ENCODE data around the gene RAMAC. TPM values are rescaled to one million over a fixed set of nuclear protein-coding genes. Genes with fewer than 3 reads are reported as not detected.
A peak's percentile ranks its signal among the peaks of the same experiment; 100 is the strongest.
"Not testable (repeated sequence)": the region's sequence is repeated elsewhere in the genome, so short reads cannot be mapped to it uniquely, and the experiment has no call there.

RAMAC gene
- polyA plus RNA-seq, 2 of the 4 experiments (the other 2 are of a cell fraction), result 38.9 to 68.1 TPM

DNA sequence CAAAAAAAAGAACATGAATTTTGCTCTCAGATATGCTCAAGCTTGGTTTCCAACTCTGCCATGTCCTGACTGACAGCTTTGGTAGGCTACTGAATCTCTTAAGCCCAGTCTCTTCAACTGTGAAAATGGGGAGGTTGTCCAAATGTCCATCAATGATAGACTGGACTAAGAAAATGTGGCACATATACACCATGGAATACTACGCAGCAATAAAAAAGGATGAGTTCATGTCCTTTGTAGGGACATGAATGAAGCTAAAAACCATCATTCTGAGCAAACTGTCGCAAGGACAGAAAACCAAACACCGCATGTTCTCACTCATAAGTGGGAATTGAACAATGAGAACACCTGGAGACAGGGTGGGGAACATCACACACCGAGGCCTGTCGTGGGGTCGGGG is 46.3 kb upstream of the RAMAC start:
- WGBS (ENCODE audit: missing lambda C conversion rate), result 49% methylated on average over 6 of the region's 6 CpGs
- peaks cover 18% of the 10 kb centered on the region for H3K4me1 ChIP-seq
- POLR2A ChIA-PET; H3K27ac ChIP-seq; H3K4me2 ChIP-seq; DNase-seq (ENCODE audit: low read depth in 1 of 2, low spot score in 1 of 2); H3K9me3 ChIP-seq; FAIRE-seq; ATAC-seq; H3K4me3 ChIP-seq: not testable (repeated sequence)
- CTCF ChIA-PET, result interaction anchor here (1.1 to 1.3 kb wide), 3 partner anchors 10 to 60 kb away, joined by 3 to 5 read pairs (median 3); no protein-coding TSS in a partner anchor

DNA sequence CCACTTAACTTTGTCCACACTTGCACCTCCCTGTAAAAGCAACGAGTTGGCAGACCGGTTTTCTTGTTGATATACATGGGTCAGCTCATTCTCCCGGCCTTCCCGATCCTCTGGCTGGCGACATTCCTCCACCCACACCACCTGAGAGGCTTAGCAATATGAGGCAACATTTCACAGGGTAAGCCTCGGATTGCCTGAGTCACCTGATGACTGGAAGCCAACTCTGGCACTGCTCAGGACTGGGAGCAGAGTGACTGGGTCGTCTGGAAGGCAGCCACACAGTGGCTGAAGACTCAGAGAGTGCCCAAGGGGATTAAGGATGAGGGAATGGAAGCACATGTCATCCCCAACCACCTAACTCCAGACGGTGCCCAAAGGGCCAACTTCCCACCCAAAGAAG is 43.3 kb upstream of the RAMAC start:
- ATAC-seq (peak; percentile 64 to 84), FAIRE-seq (no peak)

DNA sequence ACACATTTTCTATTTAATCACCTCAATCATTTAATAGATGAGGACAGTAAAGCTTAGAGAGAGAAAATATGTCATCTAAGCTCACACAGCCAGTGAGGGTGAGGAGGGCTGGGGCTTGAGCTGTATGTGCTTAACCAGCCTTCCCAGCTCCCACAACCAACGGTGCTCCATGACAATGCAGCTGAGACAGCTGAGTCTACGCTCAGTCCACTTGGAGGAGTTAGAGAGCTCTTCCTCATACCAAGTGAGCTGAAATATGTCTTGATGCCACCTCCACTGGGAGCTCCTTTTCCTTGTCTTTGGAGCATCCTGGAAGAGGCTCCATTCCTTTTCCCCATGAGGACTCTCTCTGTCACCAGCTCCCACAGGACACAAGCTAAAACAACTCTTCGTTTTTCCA is 42.8 kb upstream of the RAMAC start:
- peak overlapping the region; percentile 22; the same call in 1 of the 3 replicates for H3K4me2 ChIP-seq

More for the DNA sequence above, 43.3 kb upstream of the RAMAC start:
- Histone ChIP-seq H3K4me1 (peaks cover 10% of the 10 kb centered on the region; the same call in 2 of the 3 replicates), H3K4me3 (no peak overlapping the region), H3K4me2 (peak overlapping the region; percentile 22; the same call in 1 of the 3 replicates), H3K9me3 (no peaks in the 10 kb centered on the region), H3K27ac (no peak overlapping the region)
- CTCF ChIA-PET, result interaction anchor here (1.6 to 2.0 kb wide), 3 partner anchors 16 to 72 kb away, joined by 3 to 12 read pairs (median 3); no protein-coding TSS in a partner anchor
- 24% methylated on average over 8 of the region's 8 CpGs for WGBS (ENCODE audit: missing lambda C conversion rate)
- TF ChIP-seq, protein P1, sequence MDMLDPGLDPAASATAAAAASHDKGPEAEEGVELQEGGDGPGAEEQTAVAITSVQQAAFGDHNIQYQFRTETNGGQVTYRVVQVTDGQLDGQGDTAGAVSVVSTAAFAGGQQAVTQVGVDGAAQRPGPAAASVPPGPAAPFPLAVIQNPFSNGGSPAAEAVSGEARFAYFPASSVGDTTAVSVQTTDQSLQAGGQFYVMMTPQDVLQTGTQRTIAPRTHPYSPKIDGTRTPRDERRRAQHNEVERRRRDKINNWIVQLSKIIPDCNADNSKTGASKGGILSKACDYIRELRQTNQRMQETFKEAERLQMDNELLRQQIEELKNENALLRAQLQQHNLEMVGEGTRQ (IDR thresholded peaks at IDR 0.05), result no peak
- TF ChIP-seq CEBPB (IDR thresholded peaks at IDR 0.05) (no peak), RNF2 (IDR thresholded peaks at IDR 0.05; ENCODE audit: borderline replicate concordance, low read depth) (no peak), TFCP2L1 (CRISPR knock-in tag; IDR thresholded peaks at IDR 0.05) (no peak), FOXS1 (CRISPR knock-in tag; IDR thresholded peaks at IDR 0.05) (no peak), POLR2A (IDR thresholded peaks at IDR 0.05; ENCODE audit: low read length) (no peak), CHD2 (IDR thresholded peaks at IDR 0.05; ENCODE audit: low read length, partially characterized antibody) (no peak), SMC3 (IDR thresholded peaks at IDR 0.05) (no peak), KDM5A (IDR thresholded peaks at IDR 0.05) (no peak), EP300 (IDR thresholded peaks at IDR 0.05) (no peak), CBX2 (IDR thresholded peaks at IDR 0.05; ENCODE audit: borderline replicate concordance, low read depth) (no peak), CHD4 (IDR thresholded peaks at IDR 0.05; ENCODE audit: borderline replicate concordance) (no peak), NFE2L2 (conservative IDR thresholded peaks at IDR 0.05; ENCODE audit: low read length) (no peak), MAFK (IDR thresholded peaks at IDR 0.05; ENCODE audit: partially characterized antibody) (no peak), MYC (IDR thresholded peaks at IDR 0.05; ENCODE audit: borderline replicate concordance, low read length) (no peak), CBX8 (IDR thresholded peaks at IDR 0.05) (no peak), HDAC2 (IDR thresholded peaks at IDR 0.05) (no peak), RAD21 (conservative IDR thresholded peaks at IDR 0.05 in 1 of 2, IDR thresholded peaks at IDR 0.05 in 1 of 2) (no peak)
- TF ChIP-seq, protein P2, sequence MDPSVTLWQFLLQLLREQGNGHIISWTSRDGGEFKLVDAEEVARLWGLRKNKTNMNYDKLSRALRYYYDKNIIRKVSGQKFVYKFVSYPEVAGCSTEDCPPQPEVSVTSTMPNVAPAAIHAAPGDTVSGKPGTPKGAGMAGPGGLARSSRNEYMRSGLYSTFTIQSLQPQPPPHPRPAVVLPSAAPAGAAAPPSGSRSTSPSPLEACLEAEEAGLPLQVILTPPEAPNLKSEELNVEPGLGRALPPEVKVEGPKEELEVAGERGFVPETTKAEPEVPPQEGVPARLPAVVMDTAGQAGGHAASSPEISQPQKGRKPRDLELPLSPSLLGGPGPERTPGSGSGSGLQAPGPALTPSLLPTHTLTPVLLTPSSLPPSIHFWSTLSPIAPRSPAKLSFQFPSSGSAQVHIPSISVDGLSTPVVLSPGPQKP (IDR thresholded peaks at IDR 0.05; ENCODE audit: low read depth, low read length), result no peak
- TF ChIP-seq, protein P3, sequence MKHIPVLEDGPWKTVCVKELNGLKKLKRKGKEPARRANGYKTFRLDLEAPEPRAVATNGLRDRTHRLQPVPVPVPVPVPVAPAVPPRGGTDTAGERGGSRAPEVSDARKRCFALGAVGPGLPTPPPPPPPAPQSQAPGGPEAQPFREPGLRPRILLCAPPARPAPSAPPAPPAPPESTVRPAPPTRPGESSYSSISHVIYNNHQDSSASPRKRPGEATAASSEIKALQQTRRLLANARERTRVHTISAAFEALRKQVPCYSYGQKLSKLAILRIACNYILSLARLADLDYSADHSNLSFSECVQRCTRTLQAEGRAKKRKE (CRISPR knock-in tag; IDR thresholded peaks at IDR 0.05; ENCODE audit: low read depth), result no peak
- POLR2A ChIA-PET, result interaction anchor here (0.6 to 0.8 kb wide), 2 partner anchors 12 to 43 kb away, joined by 3 to 4 read pairs; partner anchors contain the start of gene RAMAC
- DNase-seq (ENCODE audit: low read depth in 1 of 2, low spot score in 1 of 2), result peak; percentile 33 to 43

More for the DNA sequence above, 42.8 kb upstream of the RAMAC start:
- WGBS (ENCODE audit: missing lambda C conversion rate), result 54% methylated on average over 3 of the region's 3 CpGs
- Histone ChIP-seq H3K4me3 (no peak overlapping the region), H3K27ac (no peak overlapping the region), H3K4me1 (peaks cover 10% of the 10 kb centered on the region; the same call in 2 of the 3 replicates), H3K9me3 (no peaks in the 10 kb centered on the region)
- ChIA-PET CTCF (interaction anchor here (1.0 to 2.0 kb wide), 5 partner anchors 12 to 413 kb away, joined by 3 to 12 read pairs (median 4); no protein-coding TSS in a partner anchor), POLR2A (interaction anchor here (0.8 kb wide), 1 partner anchor 43 kb away, joined by 4 read pairs; the partner anchor contains the start of gene RAMAC)
- DNase-seq (ENCODE audit: low read depth in 1 of 2, low spot score in 1 of 2) (peak in 1 of 2 experiments; percentile 48), FAIRE-seq (no peak), ATAC-seq (peak; percentile 71 to 82; a peak in 4 of 6 replicates)
- TF ChIP-seq GATA3 (IDR thresholded peaks at IDR 0.05; ENCODE audit: borderline replicate concordance) (no peak), ESRRA (IDR thresholded peaks at IDR 0.05; ENCODE audit: borderline replicate concordance, low read length) (no peak), EHMT2 (IDR thresholded peaks at IDR 0.05; ENCODE audit: low read depth) (no peak), SMC3 (IDR thresholded peaks at IDR 0.05) (no peak), HOXB5 (CRISPR knock-in tag; IDR thresholded peaks at IDR 0.05) (no peak), ZFP36 (IDR thresholded peaks at IDR 0.05; ENCODE audit: borderline replicate concordance, partially characterized antibody) (no peak)
- TF ChIP-seq, protein P4, sequence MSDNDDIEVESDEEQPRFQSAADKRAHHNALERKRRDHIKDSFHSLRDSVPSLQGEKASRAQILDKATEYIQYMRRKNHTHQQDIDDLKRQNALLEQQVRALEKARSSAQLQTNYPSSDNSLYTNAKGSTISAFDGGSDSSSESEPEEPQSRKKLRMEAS (IDR thresholded peaks at IDR 0.05), result no peak
- TF ChIP-seq, protein P5, sequence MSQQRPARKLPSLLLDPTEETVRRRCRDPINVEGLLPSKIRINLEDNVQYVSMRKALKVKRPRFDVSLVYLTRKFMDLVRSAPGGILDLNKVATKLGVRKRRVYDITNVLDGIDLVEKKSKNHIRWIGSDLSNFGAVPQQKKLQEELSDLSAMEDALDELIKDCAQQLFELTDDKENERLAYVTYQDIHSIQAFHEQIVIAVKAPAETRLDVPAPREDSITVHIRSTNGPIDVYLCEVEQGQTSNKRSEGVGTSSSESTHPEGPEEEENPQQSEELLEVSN (IDR thresholded peaks at IDR 0.05; ENCODE audit: borderline replicate concordance, low read depth), result no peak
- TF ChIP-seq, protein P6, sequence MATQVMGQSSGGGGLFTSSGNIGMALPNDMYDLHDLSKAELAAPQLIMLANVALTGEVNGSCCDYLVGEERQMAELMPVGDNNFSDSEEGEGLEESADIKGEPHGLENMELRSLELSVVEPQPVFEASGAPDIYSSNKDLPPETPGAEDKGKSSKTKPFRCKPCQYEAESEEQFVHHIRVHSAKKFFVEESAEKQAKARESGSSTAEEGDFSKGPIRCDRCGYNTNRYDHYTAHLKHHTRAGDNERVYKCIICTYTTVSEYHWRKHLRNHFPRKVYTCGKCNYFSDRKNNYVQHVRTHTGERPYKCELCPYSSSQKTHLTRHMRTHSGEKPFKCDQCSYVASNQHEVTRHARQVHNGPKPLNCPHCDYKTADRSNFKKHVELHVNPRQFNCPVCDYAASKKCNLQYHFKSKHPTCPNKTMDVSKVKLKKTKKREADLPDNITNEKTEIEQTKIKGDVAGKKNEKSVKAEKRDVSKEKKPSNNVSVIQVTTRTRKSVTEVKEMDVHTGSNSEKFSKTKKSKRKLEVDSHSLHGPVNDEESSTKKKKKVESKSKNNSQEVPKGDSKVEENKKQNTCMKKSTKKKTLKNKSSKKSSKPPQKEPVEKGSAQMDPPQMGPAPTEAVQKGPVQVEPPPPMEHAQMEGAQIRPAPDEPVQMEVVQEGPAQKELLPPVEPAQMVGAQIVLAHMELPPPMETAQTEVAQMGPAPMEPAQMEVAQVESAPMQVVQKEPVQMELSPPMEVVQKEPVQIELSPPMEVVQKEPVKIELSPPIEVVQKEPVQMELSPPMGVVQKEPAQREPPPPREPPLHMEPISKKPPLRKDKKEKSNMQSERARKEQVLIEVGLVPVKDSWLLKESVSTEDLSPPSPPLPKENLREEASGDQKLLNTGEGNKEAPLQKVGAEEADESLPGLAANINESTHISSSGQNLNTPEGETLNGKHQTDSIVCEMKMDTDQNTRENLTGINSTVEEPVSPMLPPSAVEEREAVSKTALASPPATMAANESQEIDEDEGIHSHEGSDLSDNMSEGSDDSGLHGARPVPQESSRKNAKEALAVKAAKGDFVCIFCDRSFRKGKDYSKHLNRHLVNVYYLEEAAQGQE (IDR thresholded peaks at IDR 0.05), result no peak
- TF ChIP-seq, protein P7, sequence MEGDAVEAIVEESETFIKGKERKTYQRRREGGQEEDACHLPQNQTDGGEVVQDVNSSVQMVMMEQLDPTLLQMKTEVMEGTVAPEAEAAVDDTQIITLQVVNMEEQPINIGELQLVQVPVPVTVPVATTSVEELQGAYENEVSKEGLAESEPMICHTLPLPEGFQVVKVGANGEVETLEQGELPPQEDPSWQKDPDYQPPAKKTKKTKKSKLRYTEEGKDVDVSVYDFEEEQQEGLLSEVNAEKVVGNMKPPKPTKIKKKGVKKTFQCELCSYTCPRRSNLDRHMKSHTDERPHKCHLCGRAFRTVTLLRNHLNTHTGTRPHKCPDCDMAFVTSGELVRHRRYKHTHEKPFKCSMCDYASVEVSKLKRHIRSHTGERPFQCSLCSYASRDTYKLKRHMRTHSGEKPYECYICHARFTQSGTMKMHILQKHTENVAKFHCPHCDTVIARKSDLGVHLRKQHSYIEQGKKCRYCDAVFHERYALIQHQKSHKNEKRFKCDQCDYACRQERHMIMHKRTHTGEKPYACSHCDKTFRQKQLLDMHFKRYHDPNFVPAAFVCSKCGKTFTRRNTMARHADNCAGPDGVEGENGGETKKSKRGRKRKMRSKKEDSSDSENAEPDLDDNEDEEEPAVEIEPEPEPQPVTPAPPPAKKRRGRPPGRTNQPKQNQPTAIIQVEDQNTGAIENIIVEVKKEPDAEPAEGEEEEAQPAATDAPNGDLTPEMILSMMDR (IDR thresholded peaks at IDR 0.05), result no peak

All from A549 (cell line).